ENCODE results near the gene CABP1. TPM values are rescaled to one million over a fixed set of nuclear protein-coding genes. Genes with fewer than 3 reads are reported as not detected.
A peak's percentile ranks its signal among the peaks of the same experiment; 100 is the strongest.

The CABP1 gene
- total and polyA plus RNA-seq, 9 of the 15 experiments (the other 6 are each of a cell fraction or from before 2014, with no cell fraction given), result not detected

DNA sequence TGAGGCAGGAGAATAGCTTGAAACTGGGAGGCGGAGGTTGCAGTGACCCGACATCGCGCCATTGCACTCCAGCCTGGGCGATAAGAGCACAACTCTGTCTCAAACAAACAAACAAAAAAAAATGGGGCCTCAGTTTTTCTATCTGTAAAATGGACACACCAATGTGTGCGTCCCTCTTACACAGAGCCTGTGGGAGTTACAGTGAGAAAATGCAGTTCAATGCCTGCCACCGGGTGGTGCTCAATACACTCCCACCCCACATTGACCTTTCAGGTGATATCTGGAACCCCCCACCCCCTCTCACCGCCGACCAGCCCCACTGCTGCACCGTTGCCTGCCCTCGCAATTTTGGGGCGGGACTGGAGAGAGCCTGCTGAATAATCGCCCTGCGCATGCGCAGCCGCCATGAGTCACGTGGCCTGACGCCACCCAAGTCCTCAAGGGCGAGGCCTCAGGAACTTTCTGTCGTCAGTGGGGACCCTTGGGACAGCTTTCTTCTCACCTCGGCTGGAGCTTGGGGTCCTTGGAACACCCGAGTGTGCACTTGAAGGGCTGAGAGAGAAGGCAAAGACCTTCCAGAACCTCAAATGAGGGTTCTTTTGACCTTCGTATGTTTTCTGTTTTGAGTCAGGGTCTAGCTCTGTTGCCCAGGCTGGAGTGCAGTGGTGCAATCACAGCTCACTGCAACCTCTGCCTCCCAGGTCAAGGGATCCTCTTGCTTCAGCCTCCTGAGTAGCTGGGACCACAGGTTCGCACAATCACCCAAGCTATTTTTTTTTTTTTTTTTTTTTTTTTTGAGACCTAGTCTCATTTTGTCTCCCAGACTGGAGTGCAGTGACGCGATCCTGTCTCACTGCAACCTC, 14.6 kb upstream of the CABP1 start (continued):
- TF ChIP-seq, protein P1, sequence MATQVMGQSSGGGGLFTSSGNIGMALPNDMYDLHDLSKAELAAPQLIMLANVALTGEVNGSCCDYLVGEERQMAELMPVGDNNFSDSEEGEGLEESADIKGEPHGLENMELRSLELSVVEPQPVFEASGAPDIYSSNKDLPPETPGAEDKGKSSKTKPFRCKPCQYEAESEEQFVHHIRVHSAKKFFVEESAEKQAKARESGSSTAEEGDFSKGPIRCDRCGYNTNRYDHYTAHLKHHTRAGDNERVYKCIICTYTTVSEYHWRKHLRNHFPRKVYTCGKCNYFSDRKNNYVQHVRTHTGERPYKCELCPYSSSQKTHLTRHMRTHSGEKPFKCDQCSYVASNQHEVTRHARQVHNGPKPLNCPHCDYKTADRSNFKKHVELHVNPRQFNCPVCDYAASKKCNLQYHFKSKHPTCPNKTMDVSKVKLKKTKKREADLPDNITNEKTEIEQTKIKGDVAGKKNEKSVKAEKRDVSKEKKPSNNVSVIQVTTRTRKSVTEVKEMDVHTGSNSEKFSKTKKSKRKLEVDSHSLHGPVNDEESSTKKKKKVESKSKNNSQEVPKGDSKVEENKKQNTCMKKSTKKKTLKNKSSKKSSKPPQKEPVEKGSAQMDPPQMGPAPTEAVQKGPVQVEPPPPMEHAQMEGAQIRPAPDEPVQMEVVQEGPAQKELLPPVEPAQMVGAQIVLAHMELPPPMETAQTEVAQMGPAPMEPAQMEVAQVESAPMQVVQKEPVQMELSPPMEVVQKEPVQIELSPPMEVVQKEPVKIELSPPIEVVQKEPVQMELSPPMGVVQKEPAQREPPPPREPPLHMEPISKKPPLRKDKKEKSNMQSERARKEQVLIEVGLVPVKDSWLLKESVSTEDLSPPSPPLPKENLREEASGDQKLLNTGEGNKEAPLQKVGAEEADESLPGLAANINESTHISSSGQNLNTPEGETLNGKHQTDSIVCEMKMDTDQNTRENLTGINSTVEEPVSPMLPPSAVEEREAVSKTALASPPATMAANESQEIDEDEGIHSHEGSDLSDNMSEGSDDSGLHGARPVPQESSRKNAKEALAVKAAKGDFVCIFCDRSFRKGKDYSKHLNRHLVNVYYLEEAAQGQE (IDR thresholded peaks at IDR 0.05; ENCODE audit: borderline replicate concordance), result peak; percentile 61
- TF ChIP-seq, protein P1 (CRISPR knock-in tag; IDR thresholded peaks at IDR 0.05; ENCODE audit: low read depth), result no peak
- TF ChIP-seq, protein P2, sequence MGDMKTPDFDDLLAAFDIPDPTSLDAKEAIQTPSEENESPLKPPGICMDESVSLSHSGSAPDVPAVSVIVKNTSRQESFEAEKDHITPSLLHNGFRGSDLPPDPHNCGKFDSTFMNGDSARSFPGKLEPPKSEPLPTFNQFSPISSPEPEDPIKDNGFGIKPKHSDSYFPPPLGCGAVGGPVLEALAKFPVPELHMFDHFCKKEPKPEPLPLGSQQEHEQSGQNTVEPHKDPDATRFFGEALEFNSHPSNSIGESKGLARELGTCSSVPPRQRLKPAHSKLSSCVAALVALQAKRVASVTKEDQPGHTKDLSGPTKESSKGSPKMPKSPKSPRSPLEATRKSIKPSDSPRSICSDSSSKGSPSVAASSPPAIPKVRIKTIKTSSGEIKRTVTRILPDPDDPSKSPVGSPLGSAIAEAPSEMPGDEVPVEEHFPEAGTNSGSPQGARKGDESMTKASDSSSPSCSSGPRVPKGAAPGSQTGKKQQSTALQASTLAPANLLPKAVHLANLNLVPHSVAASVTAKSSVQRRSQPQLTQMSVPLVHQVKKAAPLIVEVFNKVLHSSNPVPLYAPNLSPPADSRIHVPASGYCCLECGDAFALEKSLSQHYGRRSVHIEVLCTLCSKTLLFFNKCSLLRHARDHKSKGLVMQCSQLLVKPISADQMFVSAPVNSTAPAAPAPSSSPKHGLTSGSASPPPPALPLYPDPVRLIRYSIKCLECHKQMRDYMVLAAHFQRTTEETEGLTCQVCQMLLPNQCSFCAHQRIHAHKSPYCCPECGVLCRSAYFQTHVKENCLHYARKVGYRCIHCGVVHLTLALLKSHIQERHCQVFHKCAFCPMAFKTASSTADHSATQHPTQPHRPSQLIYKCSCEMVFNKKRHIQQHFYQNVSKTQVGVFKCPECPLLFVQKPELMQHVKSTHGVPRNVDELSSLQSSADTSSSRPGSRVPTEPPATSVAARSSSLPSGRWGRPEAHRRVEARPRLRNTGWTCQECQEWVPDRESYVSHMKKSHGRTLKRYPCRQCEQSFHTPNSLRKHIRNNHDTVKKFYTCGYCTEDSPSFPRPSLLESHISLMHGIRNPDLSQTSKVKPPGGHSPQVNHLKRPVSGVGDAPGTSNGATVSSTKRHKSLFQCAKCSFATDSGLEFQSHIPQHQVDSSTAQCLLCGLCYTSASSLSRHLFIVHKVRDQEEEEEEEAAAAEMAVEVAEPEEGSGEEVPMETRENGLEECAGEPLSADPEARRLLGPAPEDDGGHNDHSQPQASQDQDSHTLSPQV (IDR thresholded peaks at IDR 0.05), result peak; percentile 73; the same call in 1 of the 2 replicates
- TF ChIP-seq BCOR (IDR thresholded peaks at IDR 0.05) (peak; percentile 99), NBN (IDR thresholded peaks at IDR 0.05; ENCODE audit: low read depth) (no peak), SMARCA5 (IDR thresholded peaks at IDR 0.05) (peak; percentile 98), L3MBTL2 (IDR thresholded peaks at IDR 0.05) (peak; percentile 97), CXXC5 (CRISPR knock-in tag; IDR thresholded peaks at IDR 0.05) (peak; percentile 54)
